HCT116 (cell line): ENCODE results near the gene PISD. TPM values are rescaled to one million over a fixed set of nuclear protein-coding genes. Genes with fewer than 3 reads are reported as not detected.

Source experiments
- ATAC-seq: fragments of 200-7000 bp; cut with Tn5 transposase; 2 replicates; pipeline ENCODE4 v1.9.1; 2020; ENCODE audit warnings: mild to moderate bottlenecking, moderate library complexity
- BruUV-seq: library from RNA; stranded (reverse); fragments of 400-500 nt; replicated peaks from 2 replicates; lab custom pipeline; 2021; lab: Mats Ljungman, UMichigan
- CTCF ChIA-PET: fragments of 300-600 bp; sonication (Branson Sonifier 250); formaldehyde crosslinking; loops from one replicate; lab custom pipeline; 2021; ENCODE audit warnings: antibody characterized with exemption; lab: Charles Lee
- POLR2A ChIA-PET: fragments of 300-600, 350-600 bp; sonication (Branson Sonifier 250); formaldehyde crosslinking; loops from one replicate; lab custom pipeline; 2021; ENCODE audit warnings: antibody characterized with exemption; lab: Charles Lee
- RAD21 ChIA-PET, 2 experiments: fragments of 300-600 bp; sonication (Branson Sonifier 250); formaldehyde crosslinking; loops; one replicate each; lab custom pipeline; 2023; ENCODE audit warnings: low total read pairs in 2 of 2; ENCODE audit not compliant: uncharacterized antibody in 2 of 2, unreplicated experiment in 2 of 2, low non-redundant PET in 1 of 2; lab: Charles Lee
- DNase-seq: peaks from one replicate; pipeline ENCODE4 v3.0.0-alpha.2; 2010; ENCODE audit warnings: low read depth, low spot score
- H2AFZ ChIP-seq: fragments of 200-600 bp; shearing (Covaris generic), sonication (generic); 2 replicates; pipeline ENCODE4 v1.6.1; 2017; ENCODE audit warnings: low read depth, mixed run types, mixed read lengths, antibody characterized with exemption, low read length; ENCODE audit not compliant: poor library complexity, severe bottlenecking
- H3K27ac ChIP-seq: 2 replicates; pipeline ENCODE4 v1.5.1; 2012; ENCODE audit warnings: low read depth, low read length
- H3K27me3 ChIP-seq: fragments of 200-600 bp; sonication (generic); 2 replicates; pipeline ENCODE4 v1.6.1; 2016; ENCODE audit warnings: mixed run types, low read length, mixed read lengths; ENCODE audit not compliant: insufficient read depth
- H3K36me3 ChIP-seq, 2 experiments: fragments of 200-500 bp in 1 of 2; fragments of 200-600 bp in 1 of 2; sonication (Bioruptor generic) in 1 of 2; sonication (generic) in 1 of 2; 2 replicates each; pipeline versions ENCODE4 v1.5.1 to v1.6.1; 2014 to 2016; ENCODE audit warnings: low read length in 2 of 2, inconsistent platforms in 1 of 2, mixed read lengths in 1 of 2, mixed run types in 1 of 2; ENCODE audit not compliant: insufficient read depth in 2 of 2, control insufficient read depth in 1 of 2
- H3K4me1 ChIP-seq, 2 experiments: fragments of 200-600 bp in 1 of 2; sonication (generic) in 1 of 2; 2 replicates each; pipeline versions ENCODE4 v1.5.1 to v1.6.1; 2012 to 2017; ENCODE audit warnings: low read length in 2 of 2, inconsistent platforms in 1 of 2, mild to moderate bottlenecking in 1 of 2, mixed read lengths in 1 of 2, mixed run types in 1 of 2, moderate library complexity in 1 of 2; ENCODE audit not compliant: insufficient read depth in 2 of 2, control insufficient read depth in 1 of 2
- H3K4me2 ChIP-seq: fragments of 200-600 bp; sonication (generic); 2 replicates; pipeline ENCODE4 v1.6.1; 2017; ENCODE audit warnings: mixed run types, low read length, mixed read lengths
- H3K4me3 ChIP-seq, 2 experiments: fragments of 200-600 bp in 1 of 2; sonication (generic) in 1 of 2; replicated peaks in 1 of 2; 2 replicates each; pipeline ENCODE4 v1.5.1; 2011 to 2016; ENCODE audit warnings: low read length in 2 of 2, control low read depth in 1 of 2, low read depth in 1 of 2, mild to moderate bottlenecking in 1 of 2, mixed read lengths in 1 of 2, mixed run types in 1 of 2
- H3K79me2 ChIP-seq: fragments of 200-600 bp; sonication (generic); 2 replicates; pipeline ENCODE4 v1.6.1; 2017; ENCODE audit warnings: mild to moderate bottlenecking, mixed run types, low read length, moderate library complexity, mixed read lengths; ENCODE audit not compliant: insufficient read depth
- H3K9ac ChIP-seq: fragments of 200-600 bp; sonication (generic); 2 replicates; pipeline ENCODE4 v1.6.1; 2016; ENCODE audit warnings: low read length, mixed read lengths
- H3K9me2 ChIP-seq: fragments of 200-600 bp; sonication (generic), shearing (Covaris generic); 2 replicates; pipeline ENCODE4 v1.6.1; 2017; ENCODE audit warnings: mixed run types, mild to moderate bottlenecking, moderate library complexity; ENCODE audit not compliant: insufficient read depth
- H3K9me3 ChIP-seq, 2 experiments: fragments of 200-500 bp in 1 of 2; fragments of 200-600 bp in 1 of 2; sonication (Bioruptor generic) in 1 of 2; sonication (generic) in 1 of 2; 2 replicates each; pipeline ENCODE4 v1.6.1; 2014 to 2017; ENCODE audit warnings: low read length in 2 of 2, mixed read lengths in 2 of 2, inconsistent platforms in 1 of 2, low read depth in 1 of 2, mild to moderate bottlenecking in 1 of 2, mixed run types in 1 of 2, moderate library complexity in 1 of 2; ENCODE audit not compliant: control insufficient read depth in 1 of 2, insufficient read depth in 1 of 2
- H4K20me1 ChIP-seq: fragments of 200-600 bp; sonication (generic), shearing (Covaris generic); 2 replicates; pipeline ENCODE4 v1.6.1; 2017; ENCODE audit warnings: mixed run types, mild to moderate bottlenecking, moderate library complexity; ENCODE audit not compliant: insufficient read depth
- CEBPB ChIP-seq: IDR thresholded peaks from 2 replicates; pipeline ENCODE4 v1.6.1; 2012; ENCODE audit warnings: low read depth
- EGR1 ChIP-seq: IDR thresholded peaks from 2 replicates; pipeline ENCODE4 v1.6.1; 2012; ENCODE audit warnings: low read depth
- ELF1 ChIP-seq: IDR thresholded peaks from 2 replicates; pipeline ENCODE4 v1.6.1; 2012; ENCODE audit warnings: low read depth, borderline replicate concordance
- EZH2 ChIP-seq: fragments of 200-600 bp; sonication (generic); IDR thresholded peaks from 2 replicates; pipeline ENCODE4 v1.6.1; 2017; ENCODE audit warnings: antibody characterized with exemption, mixed run types
- EZH2phosphoT487 ChIP-seq: fragments of 200-600 bp; IDR thresholded peaks from 2 replicates; pipeline ENCODE4 v1.6.1; 2018; ENCODE audit warnings: antibody characterized with exemption, borderline replicate concordance
- FOSL1 ChIP-seq: IDR thresholded peaks from 2 replicates; pipeline ENCODE4 v1.6.1; 2012; ENCODE audit warnings: low read depth
- JUND ChIP-seq: IDR thresholded peaks from 2 replicates; pipeline ENCODE4 v1.6.1; 2012
- SIN3A ChIP-seq: IDR thresholded peaks from 2 replicates; pipeline ENCODE4 v1.6.1; 2012; ENCODE audit warnings: low read depth
- SRF ChIP-seq: IDR thresholded peaks from 2 replicates; pipeline ENCODE4 v1.6.1; 2012; ENCODE audit warnings: low read depth
- YY1 ChIP-seq: IDR thresholded peaks from 2 replicates; pipeline ENCODE4 v1.6.1; 2011; ENCODE audit warnings: low read length, low read depth, moderate library complexity, mild to moderate bottlenecking; ENCODE audit not compliant: insufficient replicate concordance; ENCODE audit errors: extremely low read depth
- ZNF274 ChIP-seq: fragments of 200-500 bp; sonication (Bioruptor generic); IDR thresholded peaks from 2 replicates; pipeline ENCODE4 v1.6.1; 2014; ENCODE audit warnings: mild to moderate bottlenecking, low read depth, low read length, inconsistent platforms
- intact Hi-C: fragments of 100-400 bp; cut with micrococcal nuclease; formaldehyde crosslinking; loops from 2 replicates; pipeline ENCODE4 v1.10.0; 2022
- total RNA-seq: library from RNA; stranded (reverse); gene quantifications from one replicate; pipeline ENCODE4 v1.2.1, GENCODE V29; 2021; ENCODE audit not compliant: unreplicated experiment
- TF ChIP-seq, protein P1 (sequence below), 3 experiments: fragments of 200-600 bp in 1 of 3; sonication (generic) in 1 of 3; IDR thresholded peaks in 2 of 3; conservative IDR thresholded peaks in 1 of 3; 2 replicates each; pipeline ENCODE4 v1.5.1; 2012 to 2017; ENCODE audit warnings: low read depth in 2 of 3, low read length in 2 of 3, antibody characterized with exemption in 1 of 3, borderline replicate concordance in 1 of 3, control low read depth in 1 of 3, mild to moderate bottlenecking in 1 of 3, mixed read lengths in 1 of 3, mixed run types in 1 of 3, moderate library complexity in 1 of 3; ENCODE audit not compliant: insufficient read depth in 1 of 3

Gene PISD
- total RNA-seq, 1 experiment from 2014 or later: 47.1 TPM

DNA sequence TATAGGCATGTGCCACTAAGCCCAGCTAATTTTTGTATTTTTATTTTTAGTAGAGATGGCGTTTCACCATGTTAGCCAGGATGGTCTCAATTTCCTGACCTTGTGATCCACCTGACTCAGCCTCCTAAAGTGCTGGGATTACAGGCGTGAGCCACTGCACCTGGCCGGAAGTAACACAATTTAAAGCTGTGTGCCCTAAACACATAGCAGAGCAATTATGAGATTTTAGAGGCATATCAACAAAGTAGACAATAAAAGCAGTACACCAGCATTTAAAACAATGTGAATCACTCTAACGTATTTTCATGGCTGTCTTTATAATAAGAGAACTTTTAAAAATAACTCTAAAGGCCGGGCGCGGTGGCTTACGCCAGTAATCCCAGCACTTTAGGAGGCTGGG lies 45.5 kb upstream of the PISD start:
- no TSS peak for BruUV-seq
- intact Hi-C loops: no loop called here
- Histone ChIP-seq H4K20me1 (0 out of 2 replicates have a peak, but pooled peaks cover 4% of the 10 kb centered on the region), H3K27ac (no peak overlapping the region), H3K9me3 (no peaks in the 10 kb centered on the region), H3K4me1 (no peaks in the 10 kb centered on the region), H3K9me2 (no peaks in the 10 kb centered on the region), H3K79me2 (no peaks in the 10 kb centered on the region; the same call in 1 of the 2 replicates), H3K4me3 (no peak overlapping the region), H3K4me2 (no peak overlapping the region), H2AFZ (no peak overlapping the region)
- POLR2A ChIA-PET: no interaction called here
- RAD21 ChIA-PET: no interaction called here
- CTCF ChIA-PET: no interaction called here
- TF ChIP-seq EZH2phosphoT487 (no peak), ELF1 (no peak), ZNF274 (no peak), EZH2 (no peak), JUND (no peak), SIN3A (no peak), EGR1 (no peak), FOSL1 (no peak), YY1 (no peak), SRF (no peak), CEBPB (no peak)
- TF ChIP-seq, protein P1, sequence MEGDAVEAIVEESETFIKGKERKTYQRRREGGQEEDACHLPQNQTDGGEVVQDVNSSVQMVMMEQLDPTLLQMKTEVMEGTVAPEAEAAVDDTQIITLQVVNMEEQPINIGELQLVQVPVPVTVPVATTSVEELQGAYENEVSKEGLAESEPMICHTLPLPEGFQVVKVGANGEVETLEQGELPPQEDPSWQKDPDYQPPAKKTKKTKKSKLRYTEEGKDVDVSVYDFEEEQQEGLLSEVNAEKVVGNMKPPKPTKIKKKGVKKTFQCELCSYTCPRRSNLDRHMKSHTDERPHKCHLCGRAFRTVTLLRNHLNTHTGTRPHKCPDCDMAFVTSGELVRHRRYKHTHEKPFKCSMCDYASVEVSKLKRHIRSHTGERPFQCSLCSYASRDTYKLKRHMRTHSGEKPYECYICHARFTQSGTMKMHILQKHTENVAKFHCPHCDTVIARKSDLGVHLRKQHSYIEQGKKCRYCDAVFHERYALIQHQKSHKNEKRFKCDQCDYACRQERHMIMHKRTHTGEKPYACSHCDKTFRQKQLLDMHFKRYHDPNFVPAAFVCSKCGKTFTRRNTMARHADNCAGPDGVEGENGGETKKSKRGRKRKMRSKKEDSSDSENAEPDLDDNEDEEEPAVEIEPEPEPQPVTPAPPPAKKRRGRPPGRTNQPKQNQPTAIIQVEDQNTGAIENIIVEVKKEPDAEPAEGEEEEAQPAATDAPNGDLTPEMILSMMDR (IDR thresholded peaks at IDR 0.05 in 2 of 3, conservative IDR thresholded peaks at IDR 0.05 in 1 of 3; ENCODE audit: borderline replicate concordance in 1 of 3, insufficient read depth in 1 of 3, low read depth in 2 of 3, low read length in 2 of 3): no peak
- TF ChIP-seq, all 23 proteins: peak for 0
- Histone ChIP-seq H3K9ac (no peak overlapping the region), H3K27me3 (no peaks in the 10 kb centered on the region), H3K36me3 (peaks cover 17 to 21% of the 10 kb centered on the region in 2 experiments; a peak in 3 of 4 replicates)
- ATAC-seq: no peak
- DNase-seq: no peak
